Measurements from ENCODE around the gene POLR3A. TPM values are rescaled to one million over a fixed set of nuclear protein-coding genes. Genes with fewer than 3 reads are reported as not detected.

Gene POLR3A
- total RNA-seq, 2 experiments from 2014 or later: 18.3 to 19.3 TPM

GRCh38 chr10:77961668-77962067 is 67.6 kb downstream of the POLR3A start:
- Mint-ChIP-seq H3K9me3 (ENCODE audit: low read depth) (peaks cover 8% of the 10 kb centered on the region), H3K4me1 (peaks cover 7% of the 10 kb centered on the region), H3K27ac (no peak overlapping the region), H3K27me3 (peaks cover 2% of the 10 kb centered on the region), H3K4me3 (no peak overlapping the region), H3K36me3 (ENCODE audit: low read depth) (no peaks in the 10 kb centered on the region)
- ATAC-seq (no peak), DNase-seq (no peak)
- intact Hi-C loops (cut with DNase I, micrococcal nuclease): no loop called here
- CTCF ChIA-PET: interaction anchor here (0.7 kb wide), 1 partner anchor 251 kb away, joined by 3 read pairs; no protein-coding TSS in a partner anchor
- POLR2A ChIA-PET: no interaction called here

GRCh38 chr10:77960829-77961329 is 68.4 kb downstream of the POLR3A start:
- peaks cover 2% of the 10 kb centered on the region for H3K27me3 Mint-ChIP-seq
- intact Hi-C loops (cut with DNase I, micrococcal nuclease): no loop called here
- no peak overlapping the region for H3K27ac Mint-ChIP-seq
- peaks cover 8% of the 10 kb centered on the region for H3K9me3 Mint-ChIP-seq (ENCODE audit: low read depth)
- no peaks in the 10 kb centered on the region for H3K36me3 Mint-ChIP-seq (ENCODE audit: low read depth)
- H3K4me1 Mint-ChIP-seq: peaks cover 7% of the 10 kb centered on the region
- ChIA-PET POLR2A (no interaction called here), CTCF (no interaction called here)
- ATAC-seq (peak; percentile 74), DNase-seq (peak; percentile 14)
- no peak overlapping the region for H3K4me3 Mint-ChIP-seq

GRCh38 chr10:77959887-77960455 is 69.3 kb downstream of the POLR3A start:
- Mint-ChIP-seq H3K4me3 (no peak overlapping the region), H3K36me3 (ENCODE audit: low read depth) (no peaks in the 10 kb centered on the region), H3K9me3 (ENCODE audit: low read depth) (peaks cover 6% of the 10 kb centered on the region), H3K27ac (no peak overlapping the region), H3K27me3 (peaks cover 2% of the 10 kb centered on the region), H3K4me1 (peaks cover 3% of the 10 kb centered on the region)
- intact Hi-C loops (cut with DNase I, micrococcal nuclease): no loop called here
- DNase-seq (no peak), ATAC-seq (no peak)
- ChIA-PET POLR2A (no interaction called here), CTCF (no interaction called here)

GRCh38 chr10:77959384-77959783 is 69.9 kb downstream of the POLR3A start:
- intact Hi-C loops (cut with DNase I, micrococcal nuclease): no loop called here
- Mint-ChIP-seq H3K9me3 (ENCODE audit: low read depth) (peaks cover 3% of the 10 kb centered on the region), H3K27me3 (peaks cover 2% of the 10 kb centered on the region), H3K4me3 (no peak overlapping the region), H3K27ac (no peak overlapping the region), H3K36me3 (ENCODE audit: low read depth) (no peaks in the 10 kb centered on the region), H3K4me1 (peaks cover 1% of the 10 kb centered on the region)
- CTCF ChIA-PET: no interaction called here
- ATAC-seq (no peak), DNase-seq (no peak)
- POLR2A ChIA-PET: no interaction called here

- no peak for DNase-seq
- Mint-ChIP-seq H3K27me3 (peaks cover 6% of the 10 kb centered on the region), H3K36me3 (ENCODE audit: low read depth) (no peaks in the 10 kb centered on the region), H3K27ac (no peak overlapping the region), H3K4me3 (no peak overlapping the region), H3K4me1 (no peaks in the 10 kb centered on the region), H3K9me3 (ENCODE audit: low read depth) (peaks cover 13% of the 10 kb centered on the region)
- intact Hi-C loops (cut with DNase I, micrococcal nuclease): no loop called here
- ChIA-PET POLR2A (no interaction called here), CTCF (no interaction called here)
- ATAC-seq: no peak
Observed at GRCh38 chr10:77955136-77955535, 74.2 kb downstream of the POLR3A start.

GRCh38 chr10:77949167-77949566 is 80.1 kb downstream of the POLR3A start:
- CTCF ChIA-PET: interaction anchor here (0.7 kb wide), 1 partner anchor 86 kb away, joined by 3 read pairs; no protein-coding TSS in a partner anchor
- POLR2A ChIA-PET: no interaction called here
- no peak for ATAC-seq
- no peak for DNase-seq
- Mint-ChIP-seq H3K4me3 (no peak overlapping the region), H3K4me1 (no peaks in the 10 kb centered on the region), H3K27me3 (peaks cover 30% of the 10 kb centered on the region), H3K36me3 (ENCODE audit: low read depth) (no peaks in the 10 kb centered on the region), H3K27ac (no peak overlapping the region), H3K9me3 (ENCODE audit: low read depth) (peaks cover 13% of the 10 kb centered on the region)
- intact Hi-C loops (cut with DNase I, micrococcal nuclease): no loop called here

GRCh38 chr10:77946084-77946483 is 83.2 kb downstream of the POLR3A start:
- no peak overlapping the region for H3K4me3 Mint-ChIP-seq
- no peak for ATAC-seq
- peaks cover 34% of the 10 kb centered on the region for H3K27me3 Mint-ChIP-seq
- ChIA-PET CTCF (no interaction called here), POLR2A (no interaction called here)
- peaks cover 4% of the 10 kb centered on the region for H3K4me1 Mint-ChIP-seq
- H3K27ac Mint-ChIP-seq: no peak overlapping the region
- H3K36me3 Mint-ChIP-seq (ENCODE audit: low read depth): no peaks in the 10 kb centered on the region
- no peak for DNase-seq
- peaks cover 7% of the 10 kb centered on the region for H3K9me3 Mint-ChIP-seq (ENCODE audit: low read depth)
- intact Hi-C loops (cut with DNase I, micrococcal nuclease): no loop called here

GRCh38 chr10:77944519-77944918 is 84.8 kb downstream of the POLR3A start:
- DNase-seq: no peak
- peaks cover 28% of the 10 kb centered on the region for H3K27me3 Mint-ChIP-seq
- intact Hi-C loops (cut with DNase I, micrococcal nuclease): no loop called here
- H3K4me3 Mint-ChIP-seq: no peak overlapping the region
- ChIA-PET POLR2A (no interaction called here), CTCF (no interaction called here)
- ATAC-seq: no peak
- no peak overlapping the region for H3K27ac Mint-ChIP-seq
- H3K9me3 Mint-ChIP-seq (ENCODE audit: low read depth): no peaks in the 10 kb centered on the region
- no peaks in the 10 kb centered on the region for H3K36me3 Mint-ChIP-seq (ENCODE audit: low read depth)
- peaks cover 4% of the 10 kb centered on the region for H3K4me1 Mint-ChIP-seq

- intact Hi-C loops (cut with DNase I, micrococcal nuclease): no loop called here
- Mint-ChIP-seq H3K27me3 (peaks cover 22% of the 10 kb centered on the region), H3K27ac (no peak overlapping the region), H3K36me3 (ENCODE audit: low read depth) (no peaks in the 10 kb centered on the region), H3K4me1 (peaks cover 4% of the 10 kb centered on the region), H3K4me3 (no peak overlapping the region), H3K9me3 (ENCODE audit: low read depth) (no peaks in the 10 kb centered on the region)
- ATAC-seq: peak; percentile 78
- no peak for DNase-seq
- ChIA-PET CTCF (no interaction called here), POLR2A (no interaction called here)
Observed at GRCh38 chr10:77943121-77943901, 86.0 kb downstream of the POLR3A start.

GRCh38 chr10:77941790-77942189 is 87.5 kb downstream of the POLR3A start:
- CTCF ChIA-PET: no interaction called here

GRCh38 chr10:77940627-77941026 is 88.7 kb downstream of the POLR3A start:
- ChIA-PET POLR2A (no interaction called here), CTCF (no interaction called here)
- no peak for ATAC-seq
- no peak for DNase-seq
- Mint-ChIP-seq H3K36me3 (ENCODE audit: low read depth) (no peaks in the 10 kb centered on the region), H3K4me1 (peaks cover 4% of the 10 kb centered on the region), H3K9me3 (ENCODE audit: low read depth) (no peaks in the 10 kb centered on the region), H3K27me3 (peaks cover 12% of the 10 kb centered on the region), H3K4me3 (no peak overlapping the region), H3K27ac (no peak overlapping the region)
- intact Hi-C loops (cut with DNase I, micrococcal nuclease): no loop called here

More at GRCh38 chr10:77941790-77942189, 87.5 kb downstream of the POLR3A start:
- intact Hi-C loops (cut with DNase I, micrococcal nuclease): no loop called here
- Mint-ChIP-seq H3K27me3 (peaks cover 19% of the 10 kb centered on the region), H3K36me3 (ENCODE audit: low read depth) (no peaks in the 10 kb centered on the region), H3K4me3 (no peak overlapping the region), H3K4me1 (peaks cover 4% of the 10 kb centered on the region), H3K27ac (no peak overlapping the region), H3K9me3 (ENCODE audit: low read depth) (no peaks in the 10 kb centered on the region)
- ATAC-seq (no peak), DNase-seq (no peak)
- POLR2A ChIA-PET: no interaction called here

- POLR2A ChIA-PET: no interaction called here
- DNase-seq (no peak), ATAC-seq (no peak)
- Mint-ChIP-seq H3K27ac (no peak overlapping the region), H3K27me3 (peaks cover 12% of the 10 kb centered on the region), H3K36me3 (ENCODE audit: low read depth) (no peaks in the 10 kb centered on the region), H3K4me1 (peaks cover 4% of the 10 kb centered on the region), H3K4me3 (no peak overlapping the region), H3K9me3 (ENCODE audit: low read depth) (no peaks in the 10 kb centered on the region)
- CTCF ChIA-PET: no interaction called here
- intact Hi-C loops (cut with DNase I, micrococcal nuclease): no loop called here
Observed at GRCh38 chr10:77940225-77940624, 89.1 kb downstream of the POLR3A start.

Data from activated CD4-positive, alpha-beta T cell treated with anti-CD3 and anti-CD28 coated beads for 36 hours (primary cell).